Neural progenitor cell (in vitro differentiated cells): Measurements from ENCODE around the gene RPH3AL. TPM values are rescaled to one million over a fixed set of nuclear protein-coding genes. Genes with fewer than 3 reads are reported as not detected.

Source experiments
- DNase-seq: peaks from one replicate; pipeline ENCODE4 v3.0.0-alpha.2; 2016; ENCODE audit warnings: low spot score
- H2AFZ ChIP-seq: fragments of 200-600 bp; sonication (generic); replicated peaks from 2 replicates; pipeline ENCODE4 v1.6.1; 2016; ENCODE audit warnings: antibody characterized with exemption
- H3F3A ChIP-seq: fragments of 200-600 bp; sonication (generic); 2 replicates; pipeline ENCODE4 v1.6.1; 2016; ENCODE audit warnings: antibody characterized with exemption, low read depth
- H3K27ac ChIP-seq: fragments of 200-600 bp; sonication (generic); 2 replicates; pipeline ENCODE4 v1.5.1; 2016; ENCODE audit warnings: mild to moderate bottlenecking
- H3K27me3 ChIP-seq: fragments of 200-600 bp; sonication (generic); 2 replicates; pipeline ENCODE4 v1.6.1; 2016; ENCODE audit warnings: mild to moderate bottlenecking, moderate library complexity
- H3K36me3 ChIP-seq: fragments of 200-600 bp; sonication (generic); 2 replicates; pipeline ENCODE4 v1.5.1; 2016
- H3K4me1 ChIP-seq: fragments of 200-600 bp; sonication (generic); 2 replicates; pipeline ENCODE4 v1.6.1; 2016; ENCODE audit warnings: mixed run types
- H3K4me2 ChIP-seq: fragments of 200-600 bp; sonication (generic); 2 replicates; pipeline ENCODE4 v1.6.1; 2016
- H3K4me3 ChIP-seq: fragments of 200-600 bp; sonication (generic); 2 replicates; pipeline ENCODE4 v1.5.1; 2016
- H3K79me2 ChIP-seq: fragments of 200-600 bp; sonication (generic); 2 replicates; pipeline ENCODE4 v1.6.1; 2016; ENCODE audit warnings: low read depth
- H3K9ac ChIP-seq: fragments of 200-600 bp; sonication (generic); 2 replicates; pipeline ENCODE4 v1.6.1; 2016
- H3K9me3 ChIP-seq: fragments of 200-600 bp; sonication (generic); 2 replicates; pipeline ENCODE4 v1.5.1; 2016; ENCODE audit warnings: low read depth
- H4K20me1 ChIP-seq: fragments of 200-600 bp; sonication (generic); 2 replicates; pipeline ENCODE4 v1.6.1; 2016; ENCODE audit warnings: low read depth
- H3K27ac Mint-ChIP-seq: 3 replicates; pipeline ENCODE4 v1.8.0; 2021; ENCODE audit warnings: mixed read lengths
- H3K27me3 Mint-ChIP-seq: 2 replicates; pipeline ENCODE4 v1.8.0; 2022; ENCODE audit warnings: low read depth, mild to moderate bottlenecking, inconsistent platforms, moderate library complexity, mixed read lengths; ENCODE audit not compliant: insufficient read depth
- H3K36me3 Mint-ChIP-seq: 3 replicates; pipeline ENCODE4 v1.8.0; 2021; ENCODE audit warnings: mixed read lengths
- H3K4me1 Mint-ChIP-seq: 3 replicates; pipeline ENCODE4 v1.8.0; 2021; ENCODE audit warnings: mixed read lengths
- H3K4me3 Mint-ChIP-seq: 3 replicates; pipeline ENCODE4 v1.8.0; 2021; ENCODE audit warnings: mild to moderate bottlenecking, moderate library complexity, mixed read lengths
- H3K9me3 Mint-ChIP-seq: 3 replicates; pipeline ENCODE4 v1.8.0; 2020; ENCODE audit warnings: mixed read lengths
- CTCF ChIP-seq: fragments of 200-600 bp; sonication (generic); IDR thresholded peaks from 2 replicates; pipeline ENCODE4 v1.5.1; 2017; ENCODE audit warnings: antibody characterized with exemption, mild to moderate bottlenecking
- EZH2 ChIP-seq: fragments of 200-600 bp; sonication (generic); IDR thresholded peaks from 2 replicates; pipeline ENCODE4 v1.6.1; 2017; ENCODE audit warnings: antibody characterized with exemption, mild to moderate bottlenecking, moderate library complexity
- EZH2phosphoT487 ChIP-seq: fragments of 200-600 bp; sonication (generic); IDR thresholded peaks from 2 replicates; pipeline ENCODE4 v1.6.1; 2017; ENCODE audit warnings: antibody characterized with exemption
- total RNA-seq: library from RNA; depleted of rRNA; stranded (reverse); fragments of >200 nt; gene quantifications from 2 replicates; pipeline ENCODE4 v1.2.3, GENCODE V29; 2015; ENCODE audit warnings: low replicate concordance

Gene RPH3AL
- total RNA-seq, 1 donor from 2014 or later, result 7.5 TPM

- Histone ChIP-seq H3K9me3 (no peaks in the 10 kb centered on the region), H3K4me2 (no peak overlapping the region), H3K27me3 (peaks cover 15% of the 10 kb centered on the region), H3K79me2 (no peaks in the 10 kb centered on the region), H3K36me3 (no peaks in the 10 kb centered on the region), H3K9ac (no peak overlapping the region), H3K4me1 (peaks cover 13% of the 10 kb centered on the region), H2AFZ (no peak overlapping the region), H3F3A (no peaks in the 10 kb centered on the region), H4K20me1 (no peaks in the 10 kb centered on the region), H3K27ac (no peak overlapping the region), H3K4me3 (no peak overlapping the region)
- Mint-ChIP-seq H3K27ac (peak overlapping the region; percentile 37), H3K9me3 (peaks cover 30% of the 10 kb centered on the region), H3K4me3 (no peak overlapping the region), H3K36me3 (peaks cover 8% of the 10 kb centered on the region), H3K27me3 (peaks cover 9% of the 10 kb centered on the region), H3K4me1 (peaks cover 9% of the 10 kb centered on the region)
- no peak for DNase-seq
- no peak for TF ChIP-seq EZH2phosphoT487
- no peak for TF ChIP-seq CTCF
- TF ChIP-seq EZH2, result no peak
Measured at GRCh38 chr17:260031-260791, 92.4 kb downstream of the RPH3AL start.

GRCh38 chr17:259341-259976, 93.1 kb downstream of the RPH3AL start:
- Histone ChIP-seq H4K20me1 (no peaks in the 10 kb centered on the region), H3K9ac (no peak overlapping the region), H3K79me2 (no peaks in the 10 kb centered on the region), H3F3A (no peaks in the 10 kb centered on the region), H3K36me3 (no peaks in the 10 kb centered on the region), H3K27ac (no peak overlapping the region), H3K4me1 (peaks cover 13% of the 10 kb centered on the region), H3K4me2 (no peak overlapping the region), H3K9me3 (no peaks in the 10 kb centered on the region), H3K4me3 (no peak overlapping the region), H2AFZ (no peak overlapping the region), H3K27me3 (peaks cover 15% of the 10 kb centered on the region)
- no peak for DNase-seq
- Mint-ChIP-seq H3K9me3 (peaks cover 30% of the 10 kb centered on the region), H3K36me3 (peaks cover 8% of the 10 kb centered on the region), H3K27ac (no peak overlapping the region), H3K4me3 (peak overlapping the region; percentile 36), H3K4me1 (peaks cover 9% of the 10 kb centered on the region), H3K27me3 (peaks cover 9% of the 10 kb centered on the region)
- TF ChIP-seq EZH2 (no peak), CTCF (no peak), EZH2phosphoT487 (no peak)

GRCh38 chr17:258906-259305, 93.7 kb downstream of the RPH3AL start:
- Histone ChIP-seq H3K4me1 (peaks cover 13% of the 10 kb centered on the region), H3K79me2 (no peaks in the 10 kb centered on the region), H3K9me3 (no peaks in the 10 kb centered on the region), H3K27ac (no peak overlapping the region), H4K20me1 (no peaks in the 10 kb centered on the region), H3K4me3 (no peak overlapping the region), H3F3A (no peaks in the 10 kb centered on the region), H3K36me3 (no peaks in the 10 kb centered on the region), H3K27me3 (peaks cover 15% of the 10 kb centered on the region), H2AFZ (no peak overlapping the region), H3K9ac (no peak overlapping the region), H3K4me2 (no peak overlapping the region)
- peak overlapping the region; percentile 36 for H3K4me3 Mint-ChIP-seq
- H3K36me3 Mint-ChIP-seq, result peaks cover 8% of the 10 kb centered on the region
- H3K27ac Mint-ChIP-seq, result no peak overlapping the region
- H3K9me3 Mint-ChIP-seq, result peaks cover 30% of the 10 kb centered on the region
- H3K27me3 Mint-ChIP-seq, result peaks cover 9% of the 10 kb centered on the region
- DNase-seq, result no peak
- H3K4me1 Mint-ChIP-seq, result peaks cover 9% of the 10 kb centered on the region
- TF ChIP-seq CTCF, result no peak
- TF ChIP-seq EZH2, result no peak
- no peak for TF ChIP-seq EZH2phosphoT487
